Kidney (tissue), 14 donors: ENCODE results near the gene EIF2B5. TPM values are rescaled to one million over a fixed set of nuclear protein-coding genes. Genes with fewer than 3 reads are reported as not detected.
"Not testable (repeated sequence)": the region's sequence is repeated elsewhere in the genome, so short reads cannot be mapped to it uniquely, and the experiment has no call there.

Source experiments
- DNase-seq, 5 donors: peaks; one replicate each; pipeline ENCODE4 v3.0.0-alpha.2; 2013 to 2020
- FAIRE-seq: peaks from 2 replicates; lab custom pipeline; 2012; peaks lifted over from hg19 to GRCh38; lab: Jason Lieb, UNC
- H3K27ac ChIP-seq, 2 donors: one replicate each; pipeline ENCODE4 v1.7.0; 2013; ENCODE audit warnings: low read depth in 2 of 2, low read length in 2 of 2, inconsistent platforms in 1 of 2
- H3K27me3 ChIP-seq: one replicate; pipeline ENCODE4 v1.7.1; 2013; ENCODE audit warnings: low read length, inconsistent platforms; ENCODE audit not compliant: control insufficient read depth, insufficient read depth
- H3K36me3 ChIP-seq, 3 donors: one replicate each; pipeline versions ENCODE4 v1.7.0 to v1.7.1; 2013; ENCODE audit warnings: low read length in 3 of 3, control low read depth in 1 of 3, inconsistent platforms in 1 of 3; ENCODE audit not compliant: insufficient read depth in 3 of 3, control insufficient read depth in 2 of 3
- H3K4me1 ChIP-seq, 3 donors: one replicate each; pipeline versions ENCODE4 v1.7.0 to v1.7.1; 2013; ENCODE audit warnings: low read length in 3 of 3, inconsistent platforms in 1 of 3, low read depth in 1 of 3; ENCODE audit not compliant: control insufficient read depth in 2 of 3, insufficient read depth in 2 of 3
- H3K4me3 ChIP-seq, 3 donors: one replicate each; pipeline versions ENCODE4 v1.7.0 to v1.8.1; 2013; ENCODE audit warnings: low read length in 3 of 3, control low read depth in 1 of 3, inconsistent platforms in 1 of 3
- H3K9ac ChIP-seq, 3 donors: one replicate each; pipeline versions ENCODE4 v1.7.0 to v1.7.1; 2013; ENCODE audit warnings: low read length in 3 of 3, control low read depth in 1 of 3, inconsistent platforms in 1 of 3
- H3K9me3 ChIP-seq, 3 donors: one replicate each; pipeline versions ENCODE4 v1.7.0 to v1.7.1; 2013; ENCODE audit warnings: low read length in 3 of 3, control low read depth in 1 of 3, inconsistent platforms in 1 of 3; ENCODE audit not compliant: control insufficient read depth in 2 of 3, insufficient read depth in 1 of 3
- intact Hi-C: fragments of 100-400 bp; cut with DNase I; formaldehyde crosslinking; loops from one replicate; pipeline ENCODE4 v1.11.1; 2022
- polyA plus RNA-seq: library from polyadenylated mRNA; stranded (reverse); fragments of 350-450 nt; fragmentation: Illumina TruSeq; extraction: RNeasy Lipid Tissue Mini Kit (QIAGEN cat#74804); gene quantifications from one replicate; pipeline ENCODE4 v1.2.3, GENCODE V29; 2014; ENCODE audit warnings: low read depth, low replicate concordance; ENCODE audit not compliant: insufficient read depth
- total RNA-seq: library from RNA; stranded (reverse); fragmentation: NEBNext Ultra II Directional; extraction: Animal tissue kit (Norgen Biotek cat#: 25700); gene quantifications from one replicate; pipeline ENCODE4 v1.2.1, GENCODE V29; 2021
- TF ChIP-seq, protein P1 (sequence below): IDR thresholded peaks from 3 replicates; pipeline ENCODE4 v1.5.1; 2012; ENCODE audit warnings: mild to moderate bottlenecking, moderate library complexity, borderline replicate concordance; ENCODE audit not compliant: insufficient read depth; ENCODE audit errors: extremely low read depth
- donor health status: control.
- donor health status: control.
- donor health status: control.
- donor health status: control.
- donor health status: control.
- donor health status: DM: yes; HTN: yes; CAD: no.
- donor health status: Normal renal cell carcinoma (clear cell type).

The EIF2B5 gene
- total and polyA plus RNA-seq, 2 donors from 2014 or later: 36.9 to 37.0 TPM

GRCh38 chr3:184158404-184158803, 23.2 kb downstream of the EIF2B5 start:
- DNase-seq (no peak), FAIRE-seq (no peak)
- no peaks in the 10 kb centered on the region for H3K9me3 ChIP-seq
- TF ChIP-seq, protein P1, sequence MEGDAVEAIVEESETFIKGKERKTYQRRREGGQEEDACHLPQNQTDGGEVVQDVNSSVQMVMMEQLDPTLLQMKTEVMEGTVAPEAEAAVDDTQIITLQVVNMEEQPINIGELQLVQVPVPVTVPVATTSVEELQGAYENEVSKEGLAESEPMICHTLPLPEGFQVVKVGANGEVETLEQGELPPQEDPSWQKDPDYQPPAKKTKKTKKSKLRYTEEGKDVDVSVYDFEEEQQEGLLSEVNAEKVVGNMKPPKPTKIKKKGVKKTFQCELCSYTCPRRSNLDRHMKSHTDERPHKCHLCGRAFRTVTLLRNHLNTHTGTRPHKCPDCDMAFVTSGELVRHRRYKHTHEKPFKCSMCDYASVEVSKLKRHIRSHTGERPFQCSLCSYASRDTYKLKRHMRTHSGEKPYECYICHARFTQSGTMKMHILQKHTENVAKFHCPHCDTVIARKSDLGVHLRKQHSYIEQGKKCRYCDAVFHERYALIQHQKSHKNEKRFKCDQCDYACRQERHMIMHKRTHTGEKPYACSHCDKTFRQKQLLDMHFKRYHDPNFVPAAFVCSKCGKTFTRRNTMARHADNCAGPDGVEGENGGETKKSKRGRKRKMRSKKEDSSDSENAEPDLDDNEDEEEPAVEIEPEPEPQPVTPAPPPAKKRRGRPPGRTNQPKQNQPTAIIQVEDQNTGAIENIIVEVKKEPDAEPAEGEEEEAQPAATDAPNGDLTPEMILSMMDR: no peak
- intact Hi-C loops: no loop called here
- H3K4me1 ChIP-seq: peaks cover 0 to 20% (median 9%) of the 10 kb centered on the region in 3 donors
- no peaks in the 10 kb centered on the region for H3K27me3 ChIP-seq
- peak overlapping the region in 1 of 3 donors; percentile 18 for H3K4me3 ChIP-seq
- H3K27ac ChIP-seq: no peak overlapping the region
- H3K36me3 ChIP-seq: peaks cover 0 to 2% (median 1%) of the 10 kb centered on the region in 3 donors
- H3K9ac ChIP-seq: peak overlapping the region in 1 of 3 donors; percentile 48

- TF ChIP-seq, protein P1: no peak
- peak overlapping the region in 1 of 2 donors; percentile 35 for H3K27ac ChIP-seq
- H3K9me3 ChIP-seq: no peaks in the 10 kb centered on the region
- intact Hi-C loops: no loop called here
- peak overlapping the region in 1 of 3 donors; percentile 21 for H3K9ac ChIP-seq
- no peak overlapping the region for H3K4me3 ChIP-seq
- H3K36me3 ChIP-seq: peaks cover 3 to 19% (median 6%) of the 10 kb centered on the region in 3 donors
- no peaks in the 10 kb centered on the region for H3K27me3 ChIP-seq
- FAIRE-seq (no peak), DNase-seq (no peak)
- peaks cover 0 to 20% (median 9%) of the 10 kb centered on the region in 3 donors for H3K4me1 ChIP-seq
These were observed 25.3 kb downstream of the EIF2B5 start for GRCh38 chr3:184160456-184160855.

DNA sequence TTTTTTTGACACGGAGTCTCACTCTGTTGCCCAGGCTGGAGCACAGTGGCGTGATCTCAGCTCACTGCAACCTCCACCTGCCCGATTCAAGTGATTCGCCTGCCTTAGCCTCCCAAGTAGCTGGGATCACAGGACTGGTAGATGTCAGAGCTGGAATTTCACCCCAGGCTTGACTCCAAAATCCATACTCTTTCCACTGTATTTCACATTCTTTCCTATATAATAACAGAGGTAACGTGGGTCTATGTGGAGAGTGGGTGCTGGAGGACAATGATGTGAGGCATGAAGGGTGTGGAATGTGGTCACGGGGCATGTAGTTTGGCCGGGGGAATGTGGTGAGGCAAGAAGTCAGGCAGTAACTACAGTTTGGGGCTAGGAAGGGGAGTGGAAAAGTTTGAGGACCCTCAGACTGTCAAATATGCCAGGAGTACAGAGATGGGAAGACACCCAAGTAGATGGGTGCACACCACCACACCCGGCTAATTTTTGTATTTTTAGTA, 27.5 kb downstream of the EIF2B5 start:
- not testable (repeated sequence) for H3K9ac ChIP-seq

GRCh38 chr3:184164648-184165330, 29.6 kb downstream of the EIF2B5 start:
- intact Hi-C loops: no loop called here

More for the DNA sequence above, 27.5 kb downstream of the EIF2B5 start:
- H3K27me3 ChIP-seq, intact Hi-C loops, H3K9me3 ChIP-seq, DNase-seq, FAIRE-seq, H3K4me3 ChIP-seq, H3K27ac ChIP-seq: not testable (repeated sequence)
- H3K36me3 ChIP-seq: peaks cover 12 to 41% (median 26%) of the 10 kb centered on the region in 3 donors
- H3K4me1 ChIP-seq: peaks cover 0 to 12% (median under 1%) of the 10 kb centered on the region in 3 donors

More at GRCh38 chr3:184164648-184165330, 29.6 kb downstream of the EIF2B5 start:
- DNase-seq: no peak
- peaks cover 12 to 57% (median 33%) of the 10 kb centered on the region in 3 donors for H3K36me3 ChIP-seq
- H3K4me3 ChIP-seq: no peak overlapping the region
- no peak overlapping the region for H3K27ac ChIP-seq
- peaks cover 0 to 6% (median 0%) of the 10 kb centered on the region in 3 donors for H3K4me1 ChIP-seq
- TF ChIP-seq, protein P1: no peak
- H3K27me3 ChIP-seq: no peaks in the 10 kb centered on the region
- H3K9me3 ChIP-seq: no peaks in the 10 kb centered on the region
- no peak overlapping the region for H3K9ac ChIP-seq
- FAIRE-seq: no peak
